Measurements from ENCODE around the gene BBX.
"Not testable (repeated sequence)": the region's sequence is repeated elsewhere in the genome, so short reads cannot be mapped to it uniquely, and the experiment has no call there.

Gene BBX

DNA sequence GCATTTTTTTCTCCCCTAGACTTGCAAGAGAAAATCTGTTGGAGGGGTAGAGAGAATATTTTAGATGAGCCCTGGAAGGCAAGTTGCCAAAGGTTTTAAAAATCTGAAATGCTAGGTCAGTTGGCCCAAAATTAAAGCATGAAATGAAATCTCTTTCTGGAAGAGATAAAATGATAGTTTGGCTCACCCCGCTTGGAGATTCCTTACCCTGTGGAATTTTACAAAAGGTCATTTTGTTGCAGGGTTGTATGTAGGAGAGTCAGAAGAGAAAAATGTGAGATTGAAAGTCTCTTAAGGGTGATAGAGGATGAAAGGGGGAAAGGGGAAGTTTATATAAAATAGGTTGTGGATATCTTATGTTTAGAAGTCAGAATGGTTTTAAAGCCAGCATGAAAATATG lies 290.3 kb downstream of the BBX start:
- DNase-seq = no peak

DNA sequence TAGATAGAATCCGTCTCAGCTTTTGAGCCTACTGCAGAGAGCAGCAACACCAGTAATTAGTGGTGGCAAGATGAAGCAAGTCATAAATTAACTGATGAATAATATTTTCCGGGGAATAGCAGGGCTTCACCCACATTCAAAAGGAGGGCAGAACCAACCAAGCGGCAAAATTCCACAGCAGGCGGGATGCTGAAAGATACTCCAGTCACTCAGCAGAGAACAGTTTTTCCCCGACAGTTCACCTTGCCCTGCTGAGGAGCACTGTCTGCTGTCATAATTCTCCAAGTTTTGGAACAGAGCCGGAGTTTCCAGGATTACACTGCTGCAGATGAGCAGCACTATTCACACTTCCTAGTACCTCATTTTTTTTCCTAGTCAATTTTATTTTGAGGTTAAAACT lies 293.3 kb downstream of the BBX start:
- DNase-seq = no peak

DNA sequence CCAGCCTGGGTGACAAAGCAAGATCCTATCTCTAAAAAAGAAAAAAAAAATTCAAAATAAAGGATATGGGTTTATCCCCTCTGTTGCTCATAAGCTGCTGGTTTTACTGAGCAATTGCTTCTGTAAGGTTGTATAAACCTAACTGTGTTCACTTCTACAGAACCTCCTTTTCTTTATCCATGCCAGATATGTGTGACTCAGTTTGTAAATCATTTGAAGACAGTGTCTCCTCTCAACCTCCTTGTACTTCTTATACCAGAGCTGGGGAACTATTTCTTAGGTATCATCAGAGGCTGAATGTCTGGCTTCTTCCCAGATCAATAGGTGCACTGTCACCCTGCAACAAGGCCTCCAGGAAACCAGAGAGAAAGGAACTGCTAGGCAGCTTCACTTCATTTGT lies 294.3 kb downstream of the BBX start:
- DNase-seq = no peak

DNA sequence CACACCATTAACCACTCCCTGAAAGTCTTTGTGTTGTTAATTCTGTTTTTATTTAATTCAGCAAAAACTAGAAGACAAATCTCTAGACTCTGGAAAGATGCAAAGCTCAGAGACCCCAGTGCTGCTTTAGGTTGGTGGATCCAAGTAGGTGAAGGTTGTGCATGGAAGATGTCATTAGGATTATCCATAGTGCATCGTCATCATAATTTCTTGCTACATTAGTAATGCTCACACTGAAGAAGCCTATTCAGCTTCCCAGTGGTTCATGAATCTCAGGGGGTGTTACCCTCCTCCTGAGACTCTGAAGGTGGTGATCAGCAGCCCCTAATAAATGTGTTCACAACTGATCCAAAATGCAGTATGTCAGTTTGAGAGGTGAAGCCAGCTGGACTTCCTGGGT lies 295.3 kb downstream of the BBX start:
- no peak for DNase-seq

DNA sequence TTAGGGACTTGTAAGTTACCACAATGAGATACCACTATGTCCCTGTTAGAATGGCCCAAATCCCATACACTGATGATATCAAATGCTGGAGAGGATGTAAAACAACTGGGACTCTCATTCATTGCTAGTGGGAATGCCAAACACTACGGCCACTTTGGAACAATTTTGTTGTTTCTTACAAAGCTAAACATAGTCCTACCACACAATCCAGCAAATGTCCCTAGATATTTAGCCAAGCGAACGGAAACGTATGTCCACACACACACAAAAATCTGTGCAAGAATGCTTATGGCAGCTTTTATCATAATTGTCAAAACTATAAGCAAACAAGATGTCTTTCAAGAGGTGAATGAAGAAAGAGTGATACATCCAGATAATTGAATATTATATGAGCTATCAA lies 296.9 kb downstream of the BBX start:
- DNase-seq = no peak

DNA sequence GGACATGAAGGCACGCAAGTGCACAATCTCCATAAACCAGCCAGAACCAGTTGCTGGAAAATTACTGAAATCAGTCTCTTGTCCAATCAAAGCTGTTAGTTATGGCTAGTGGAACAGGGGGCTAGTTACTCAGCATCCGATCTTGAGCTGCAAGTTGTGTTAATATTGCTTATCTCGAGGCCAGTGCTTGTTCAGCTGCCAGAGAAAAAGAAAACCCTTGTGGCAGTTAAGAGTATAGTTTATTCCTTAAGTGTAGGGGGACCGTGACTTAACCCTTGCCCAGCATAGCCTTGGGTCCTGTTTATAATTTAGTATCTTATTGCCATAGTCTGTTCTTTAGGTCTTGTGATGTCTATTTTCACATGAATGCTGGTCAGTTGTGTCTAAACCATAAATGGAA lies 299.5 kb downstream of the BBX start:
- no peak for DNase-seq

DNA sequence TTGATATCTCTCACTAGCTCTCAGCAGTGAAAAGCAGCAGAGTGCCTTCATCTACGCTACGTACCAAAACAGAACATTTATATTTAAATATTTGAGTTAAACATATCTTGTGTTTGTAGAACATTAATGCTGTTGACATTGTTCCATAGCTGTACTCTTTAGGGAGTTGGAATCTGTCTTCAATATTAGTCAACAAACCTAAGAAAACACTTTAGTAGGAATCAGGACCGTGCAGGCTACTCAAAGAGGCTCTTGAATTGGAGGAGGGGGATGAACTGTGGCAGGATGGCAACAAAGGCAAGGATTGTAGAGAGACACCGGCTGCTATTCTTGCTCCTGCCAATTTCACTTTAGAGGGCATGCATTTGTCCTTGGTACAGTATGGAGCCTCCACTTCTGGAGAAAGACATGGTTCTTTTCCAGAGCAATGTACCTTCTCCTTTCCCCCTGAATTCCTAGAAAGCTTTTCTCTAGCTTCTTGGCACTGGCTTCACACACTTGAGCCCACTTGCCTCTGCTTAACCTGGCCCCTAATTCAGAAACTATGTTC lies 302.1 kb downstream of the BBX start:
- DNase-seq = no peak

DNA sequence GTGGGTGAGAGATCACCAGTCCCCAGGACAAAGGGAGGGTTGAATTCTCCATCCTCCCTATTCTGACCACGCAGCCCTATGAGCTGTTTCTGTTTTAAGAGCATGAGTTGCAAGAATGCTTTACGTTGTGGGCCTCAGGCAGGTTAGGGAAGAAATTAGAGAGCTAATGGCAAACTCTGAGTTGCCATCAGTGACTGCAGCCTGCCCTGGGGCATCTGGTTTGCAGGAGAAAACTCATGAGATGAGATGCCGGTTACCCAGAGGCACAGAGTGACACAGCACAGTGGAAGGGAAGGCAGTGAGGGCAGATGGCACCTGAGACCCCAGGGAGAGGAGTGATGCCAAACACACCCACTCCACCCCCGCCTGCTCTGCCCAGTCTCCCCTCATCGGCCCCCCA lies 302.8 kb downstream of the BBX start:
- DNase-seq = no peak

DNA sequence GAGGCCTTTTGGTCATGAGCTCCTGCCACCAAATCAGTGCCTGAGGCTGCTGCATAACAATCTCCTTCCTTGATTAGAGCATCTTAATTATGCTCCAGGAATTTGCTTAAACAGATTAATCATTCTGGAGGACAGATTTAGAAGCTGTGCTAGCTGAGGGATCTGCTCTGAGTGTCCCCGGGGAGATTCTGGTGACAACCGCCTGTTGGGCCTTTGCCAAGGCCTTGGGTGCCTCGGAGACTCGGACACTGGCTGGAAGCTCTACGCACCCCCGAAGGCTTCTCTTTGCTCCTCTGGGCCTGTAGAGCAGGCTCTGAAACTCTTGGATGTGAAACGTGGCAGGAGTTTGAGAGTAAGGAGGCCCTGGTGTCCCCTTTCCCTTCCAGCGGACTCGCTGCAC lies 304.0 kb downstream of the BBX start:
- no peak for DNase-seq

DNA sequence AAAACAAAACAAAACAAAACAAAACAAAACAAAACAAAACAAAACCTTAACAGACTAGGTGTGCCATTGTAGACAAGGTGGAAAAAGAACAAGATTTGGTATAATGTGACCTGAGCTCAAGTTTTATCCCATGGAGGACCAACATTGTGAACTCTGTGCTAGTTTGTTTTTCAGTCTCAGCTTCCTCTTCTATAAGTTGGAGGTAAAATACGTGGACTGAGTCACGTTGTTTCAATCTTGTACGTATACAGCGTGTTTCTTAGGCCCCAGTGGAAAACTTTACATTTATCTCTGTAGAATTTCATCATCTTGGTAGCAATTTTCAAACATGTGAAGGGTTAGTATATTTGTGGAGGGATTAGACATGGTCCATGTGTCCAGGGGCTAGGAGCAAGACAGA lies 306.4 kb downstream of the BBX start:
- DNase-seq = no peak

DNA sequence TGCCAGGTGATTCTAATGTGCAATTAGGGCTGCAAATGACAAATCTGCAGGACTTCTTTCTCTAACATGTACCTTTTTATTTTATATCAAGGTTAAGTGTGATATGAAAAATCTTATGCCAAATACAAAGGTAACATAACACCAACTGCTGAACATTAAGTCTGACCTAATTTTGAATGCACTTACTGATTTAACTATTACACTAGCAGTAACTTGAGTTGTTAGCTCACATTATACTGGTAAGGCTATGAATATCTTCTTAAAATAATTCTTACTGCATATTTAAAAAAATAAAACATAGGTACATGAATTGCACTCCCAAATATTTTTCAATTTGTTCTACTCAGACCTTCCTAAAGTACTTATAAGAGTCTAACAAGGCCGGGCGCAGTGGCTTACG lies 308.8 kb downstream of the BBX start:
- DNase-seq = no peak

DNA sequence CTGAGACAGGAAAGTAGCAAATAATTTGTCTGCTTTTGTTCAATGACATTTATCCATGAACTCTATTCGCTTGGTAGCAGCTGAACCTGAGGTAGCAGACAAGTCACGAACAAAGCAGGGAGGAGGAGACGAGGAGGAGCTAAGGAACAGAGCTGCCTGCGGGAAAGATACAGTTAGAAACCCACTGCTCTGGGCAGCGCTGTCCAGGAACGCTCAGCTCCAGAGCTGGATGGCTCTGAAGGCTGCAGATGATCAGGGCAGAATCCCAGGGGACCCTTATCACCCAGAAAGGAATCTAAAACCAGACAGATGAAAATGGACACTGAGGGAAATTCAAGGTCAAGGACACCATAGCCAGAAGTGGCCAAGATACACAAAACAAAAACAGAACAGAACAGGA lies 310.3 kb downstream of the BBX start:
- no peak for DNase-seq

DNA sequence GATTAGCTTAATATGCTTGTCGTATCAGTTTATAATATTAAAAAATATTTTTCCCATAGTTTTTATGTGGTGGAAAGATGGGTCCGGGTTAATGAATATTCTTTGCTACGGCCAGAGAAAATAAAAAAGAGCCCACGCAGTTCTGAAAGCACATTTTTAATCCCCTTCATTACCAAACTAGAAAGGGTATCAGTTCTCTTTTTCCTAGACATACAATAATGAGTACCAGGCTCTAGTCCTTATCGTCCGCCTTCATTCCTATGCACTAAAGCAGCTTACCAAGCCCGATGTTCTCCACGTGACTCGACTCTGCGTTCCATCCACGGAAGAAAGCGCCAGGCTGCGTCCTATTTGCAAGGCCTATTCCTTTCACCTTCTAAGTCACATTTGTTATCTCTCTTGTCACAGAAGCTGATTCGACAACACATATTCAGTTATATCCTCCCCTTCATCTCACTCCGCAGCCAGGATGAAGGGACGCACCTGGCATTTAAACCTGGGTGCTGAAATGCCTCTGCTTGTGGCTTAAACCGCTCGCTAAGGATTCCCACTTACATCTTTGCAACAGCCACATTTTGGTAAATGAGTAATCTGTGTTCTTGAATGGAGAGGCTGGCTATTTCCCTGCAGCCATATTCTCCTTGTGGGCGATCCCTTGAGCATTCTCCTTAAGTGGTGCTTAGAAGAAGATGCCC lies 311.1 kb downstream of the BBX start:
- no peak for DNase-seq

DNA sequence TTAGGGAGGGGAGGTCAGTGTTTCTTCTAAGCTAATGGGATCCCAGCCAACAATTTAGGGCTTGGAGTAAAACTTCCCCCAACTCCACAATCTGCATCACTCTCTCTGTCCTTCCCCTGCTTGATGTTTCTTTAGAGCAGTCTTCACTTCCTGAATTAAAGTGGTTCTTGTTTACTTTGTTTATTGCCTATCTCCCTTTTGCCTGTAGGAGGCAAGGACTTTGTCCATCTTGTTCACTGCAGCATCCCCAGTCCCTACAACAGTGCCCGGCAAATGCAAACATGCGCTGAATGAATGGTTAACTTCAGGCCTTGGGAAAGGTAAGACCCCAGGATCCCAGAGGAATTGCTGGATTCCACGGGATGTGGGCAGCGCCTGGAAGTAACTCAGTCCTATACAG lies 312.2 kb downstream of the BBX start:
- DNase-seq = not testable (repeated sequence)

DNA sequence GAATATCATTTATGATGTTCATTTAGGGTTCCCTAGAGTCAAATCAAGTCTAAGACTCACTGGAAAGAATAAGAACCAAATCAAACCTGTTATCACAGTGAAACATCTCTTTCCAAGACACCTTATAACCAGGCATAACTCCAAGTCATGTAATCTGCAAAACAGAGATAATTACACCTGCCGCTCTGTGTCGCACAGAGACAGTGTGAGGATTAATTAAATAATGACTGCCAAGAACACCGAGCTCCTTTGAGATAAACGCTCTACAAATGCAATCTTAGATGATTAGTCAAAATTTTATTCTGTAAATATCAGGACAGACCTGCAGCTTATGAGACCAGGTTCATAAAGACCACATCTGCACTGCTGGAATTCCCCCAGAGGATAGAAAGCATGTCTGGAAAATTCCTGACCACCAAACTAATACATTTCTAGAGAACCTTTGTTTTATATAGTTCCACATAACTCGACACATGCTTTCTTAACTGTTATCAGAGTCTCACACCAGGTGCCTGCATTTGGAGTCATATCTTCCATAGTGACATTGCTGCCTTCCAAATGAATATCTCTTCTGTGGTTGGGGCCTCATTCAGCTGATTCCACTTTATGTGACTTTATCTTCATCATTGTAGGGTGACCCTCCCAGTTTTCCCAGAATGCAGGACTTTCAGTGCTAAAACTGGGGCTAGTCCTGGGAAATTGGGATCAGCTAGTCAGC lies 315.3 kb downstream of the BBX start:
- DNase-seq = no peak

DNA sequence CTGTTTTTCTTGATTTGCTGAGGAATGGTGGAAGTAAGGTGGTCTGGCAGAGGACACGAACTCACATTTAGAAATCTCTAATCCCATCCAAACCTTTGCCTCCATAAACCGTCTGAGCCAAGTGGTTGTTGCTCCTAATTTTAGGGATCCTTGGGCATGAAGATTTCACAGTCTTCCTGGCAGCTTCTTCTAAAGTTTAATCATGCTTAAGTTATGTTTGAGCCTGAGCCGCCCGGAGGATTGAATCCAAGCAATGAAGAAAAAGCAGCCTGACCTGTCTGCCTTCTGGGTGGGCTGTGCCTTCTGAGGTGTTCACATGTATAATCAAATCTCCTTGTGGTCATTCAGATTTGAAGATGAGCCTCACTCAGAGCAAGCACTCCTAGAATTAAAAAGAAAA lies 319.1 kb downstream of the BBX start:
- no peak for DNase-seq

DNA sequence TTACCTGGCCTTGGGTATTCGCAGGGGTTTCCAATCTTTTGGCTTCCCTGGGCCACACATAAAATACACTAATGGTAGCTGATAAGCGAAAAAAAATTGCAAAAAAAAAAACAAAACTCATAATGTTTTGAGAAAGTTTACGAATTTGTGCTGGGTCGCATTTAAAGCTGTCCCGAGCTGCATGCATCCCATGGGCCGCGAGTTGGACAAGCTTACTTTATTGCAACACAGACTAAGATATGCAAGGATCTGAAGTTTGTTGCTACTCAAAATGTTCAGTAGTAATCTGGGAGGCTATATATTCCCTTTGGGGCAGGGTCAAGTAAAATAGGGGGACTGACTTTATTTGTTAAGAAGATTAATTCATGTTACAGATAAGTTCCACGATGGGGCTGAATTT lies 320.2 kb downstream of the BBX start:
- DNase-seq = no peak

DNA sequence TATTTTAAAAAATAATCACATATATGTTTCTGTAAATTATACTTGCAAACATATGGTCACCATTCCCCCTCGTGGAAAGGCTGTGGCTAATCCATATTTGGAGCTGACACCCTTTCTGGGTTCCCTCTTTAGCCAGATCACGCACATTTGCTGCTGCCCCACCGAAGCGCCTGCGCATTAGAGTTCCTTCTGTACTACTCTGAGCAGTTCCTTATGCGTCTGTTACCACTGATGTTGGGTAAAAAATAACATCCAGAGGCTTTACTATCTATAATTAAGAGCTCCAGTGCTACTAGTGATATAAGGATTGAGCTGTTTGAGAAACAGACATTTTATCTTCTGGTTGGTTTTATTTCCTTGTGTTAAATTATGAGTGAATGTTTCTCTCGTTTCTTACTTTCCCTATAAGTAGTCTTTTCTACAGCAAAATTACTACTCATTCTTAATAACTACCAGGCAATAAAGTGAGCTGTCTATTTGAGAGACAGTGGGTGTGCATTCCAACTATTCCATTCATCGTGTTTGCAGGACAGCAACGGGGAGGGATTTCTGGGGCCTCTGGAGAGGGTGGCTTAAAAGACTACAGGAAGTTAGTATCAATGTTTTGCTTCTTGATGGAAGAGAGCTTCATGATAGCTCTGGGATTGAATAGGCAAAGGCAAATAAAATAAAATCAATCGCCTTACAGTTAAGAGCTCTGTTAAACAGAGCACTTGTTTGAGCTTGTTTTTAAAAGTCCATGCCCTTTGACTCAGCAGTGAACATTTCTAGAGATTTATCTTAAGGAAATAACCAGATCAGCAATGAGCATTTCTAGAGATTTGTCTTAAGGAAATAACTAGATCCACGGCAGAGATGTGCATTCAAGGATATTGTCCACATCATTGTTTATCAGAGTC lies 322.9 kb downstream of the BBX start:
- no peak for DNase-seq

DNA sequence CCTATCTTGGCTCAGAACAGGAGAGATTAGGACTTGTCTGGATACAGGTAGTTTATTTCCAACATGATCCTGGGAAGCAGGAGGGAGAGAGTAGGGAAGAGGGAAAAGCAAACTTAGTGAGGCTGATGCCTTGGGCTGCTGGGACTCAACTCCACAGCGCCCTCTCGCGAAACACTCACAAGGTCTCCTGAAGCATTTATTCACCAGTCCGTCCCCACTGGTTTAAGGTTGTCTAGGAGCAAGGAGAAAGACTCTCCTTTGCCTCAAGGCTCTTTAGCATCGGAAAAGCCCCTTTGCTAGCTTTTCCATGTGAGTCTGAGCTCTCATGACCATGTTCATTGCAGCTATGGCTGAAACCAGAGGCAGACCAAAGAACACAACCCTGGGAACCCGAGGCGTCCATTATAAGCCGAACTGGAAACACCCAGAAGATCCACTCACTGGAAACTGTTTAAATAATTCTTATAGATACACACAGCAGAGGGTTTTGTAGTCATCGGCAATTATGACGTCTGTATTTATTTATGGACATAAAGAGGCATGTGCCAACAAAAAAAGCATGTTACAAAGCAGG lies 323.6 kb downstream of the BBX start:
- DNase-seq = no peak

DNA sequence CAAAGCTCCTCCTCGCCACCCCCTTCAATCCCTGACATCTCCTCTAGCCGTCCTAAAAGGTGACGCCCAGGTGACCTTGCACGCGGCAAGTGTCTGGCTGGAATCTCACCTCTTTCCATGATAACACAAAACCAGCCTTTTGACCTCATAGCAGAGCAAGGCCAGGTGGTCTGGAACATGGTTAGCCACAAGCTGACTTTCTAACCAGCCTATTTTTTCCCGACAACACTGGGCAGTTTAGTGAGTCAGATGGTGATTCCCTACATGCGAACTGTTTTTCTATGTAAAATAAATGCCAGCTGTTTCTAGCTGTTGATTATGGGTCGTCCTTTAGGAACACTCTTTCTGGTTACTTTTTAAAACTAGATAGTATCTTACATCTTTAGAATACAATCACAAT lies 325.0 kb downstream of the BBX start:
- no peak for DNase-seq

DNA sequence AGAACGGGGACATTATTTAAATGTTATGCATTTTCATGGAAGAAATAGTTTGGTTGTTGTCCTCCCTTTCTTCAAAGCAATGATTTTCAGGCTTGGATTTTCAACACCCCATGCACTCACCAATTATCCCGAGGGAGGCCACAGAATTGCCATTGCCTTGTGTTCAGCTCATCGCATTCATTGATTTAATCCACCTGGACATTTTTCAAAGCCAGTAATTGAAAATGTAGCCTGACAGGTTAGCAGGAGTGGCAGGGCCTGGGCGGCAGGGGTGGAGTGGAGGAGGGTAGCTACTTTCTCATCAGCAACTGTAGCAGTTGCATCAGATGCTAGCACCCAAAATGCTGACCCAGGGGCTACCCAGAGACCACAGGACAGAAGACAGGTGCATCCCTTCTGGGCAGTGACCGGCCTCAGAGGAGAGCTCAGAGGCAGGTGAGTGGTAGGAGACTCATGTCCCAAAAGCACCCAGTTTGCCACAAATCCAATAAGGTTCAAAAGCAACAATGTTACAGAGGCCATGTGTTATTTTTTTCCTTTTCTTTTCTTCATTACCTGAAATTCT lies 325.7 kb downstream of the BBX start:
- DNase-seq = no peak

DNA sequence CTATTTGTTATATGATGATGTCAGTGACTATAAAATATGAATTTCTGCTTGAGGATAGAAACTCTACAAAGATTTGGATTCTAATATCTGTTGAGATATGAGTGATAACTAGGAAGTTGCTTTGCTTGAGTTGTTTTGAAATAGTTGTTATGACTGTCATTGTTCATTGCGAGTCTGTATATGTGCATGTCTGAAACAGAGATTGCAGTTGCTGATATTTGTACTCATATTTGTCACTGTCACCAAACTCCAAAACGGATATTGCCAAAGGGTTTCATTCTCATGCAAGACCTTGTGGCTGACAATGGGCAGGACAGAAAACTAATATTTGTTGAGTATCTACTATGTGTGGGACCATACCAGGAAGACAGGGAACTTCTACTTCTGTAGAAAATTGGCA lies 327.9 kb downstream of the BBX start:
- no peak for DNase-seq

DNA sequence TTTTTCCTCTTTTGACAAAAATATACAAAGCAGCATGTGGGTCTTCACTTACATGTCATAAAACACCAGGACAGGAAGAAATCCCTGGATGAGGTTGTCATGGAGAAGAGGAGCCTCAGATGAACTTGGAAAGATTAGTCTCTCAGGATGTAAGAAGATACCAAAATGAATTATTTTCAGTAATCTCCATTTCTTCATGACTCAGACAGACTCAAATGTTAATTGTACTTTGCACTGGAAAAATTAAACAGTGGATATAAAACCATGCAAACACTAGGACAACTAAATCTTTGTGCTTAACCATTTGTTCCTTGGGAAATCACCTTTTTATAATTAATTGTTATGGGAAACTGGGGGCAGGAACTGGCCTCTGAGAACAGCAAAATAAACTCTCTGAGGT lies 331.1 kb downstream of the BBX start:
- no peak for DNase-seq

Data from NCI-H1105 treated with DMSO at 0.1 percent for 48 hours (cell line).